Urinary bladder (tissue), 4 donors: ENCODE results near the gene NT5C2. TPM values are rescaled to one million over a fixed set of nuclear protein-coding genes. Genes with fewer than 3 reads are reported as not detected.
"Not testable (repeated sequence)": the region's sequence is repeated elsewhere in the genome, so short reads cannot be mapped to it uniquely, and the experiment has no call there.

Experiments
- DNase-seq: peaks from one replicate; pipeline ENCODE4 v3.0.0-alpha.2; 2015; ENCODE audit errors: extremely low spot score
- H3K27ac ChIP-seq: one replicate; pipeline ENCODE4 v1.5.1; 2013; ENCODE audit warnings: low read depth, mild to moderate bottlenecking, moderate library complexity
- H3K36me3 ChIP-seq: one replicate; pipeline ENCODE4 v1.6.1; 2013; ENCODE audit warnings: mild to moderate bottlenecking, moderate library complexity; ENCODE audit not compliant: insufficient read depth
- H3K4me1 ChIP-seq: one replicate; pipeline ENCODE4 v1.6.1; 2013; ENCODE audit warnings: mild to moderate bottlenecking, moderate library complexity; ENCODE audit not compliant: insufficient read depth
- H3K4me3 ChIP-seq: one replicate; pipeline ENCODE4 v1.5.1; 2013; ENCODE audit warnings: low read depth, low read length
- WGBS: extraction: QIAGEN DNeasy Blood & Tissue Kit; methylation state at CpG from one replicate; pipeline ENCODE4 v1.1.7; 2013; 5-methylcytosine and 5-hydroxymethylcytosine counted together
- polyA plus RNA-seq: library from polyadenylated mRNA; stranded (reverse); fragments of 200-250 nt; gene quantifications from one replicate; pipeline ENCODE4 v1.2.3, GENCODE V29; 2013
- total RNA-seq: library from RNA; depleted of rRNA; stranded (reverse); fragments of >200 nt; gene quantifications from one replicate; pipeline ENCODE4 v1.2.3, GENCODE V29; 2014
- donor health status: healthy with polysubstance abuse.
- donor health status: healthy.

NT5C2 gene
- total and polyA plus RNA-seq, 2 donors, result 51.5 to 162 TPM

GRCh38 chr10:103072891-103073290, 120.2 kb downstream of the NT5C2 start:
- DNase-seq, result no peak
- 97% methylated on average over 8 of the region's 8 CpGs for whole genome bisulfite sequencing
- Histone ChIP-seq H3K4me3 (no peak overlapping the region), H3K27ac (no peak overlapping the region), H3K4me1 (no peaks in the 10 kb centered on the region), H3K36me3 (peaks cover 3% of the 10 kb centered on the region)

- Histone ChIP-seq H3K4me1 (no peaks in the 10 kb centered on the region), H3K4me3 (no peak overlapping the region), H3K27ac (no peak overlapping the region), H3K36me3 (peaks cover 3% of the 10 kb centered on the region)
- no peak for DNase-seq
- 96% methylated on average over 22 of the region's 22 CpGs for WGBS
These were observed 120.8 kb downstream of the NT5C2 start for GRCh38 chr10:103072276-103072675.

- WGBS, result 43% methylated on average over 16 of the region's 16 CpGs
- Histone ChIP-seq H3K4me3 (no peak overlapping the region), H3K36me3 (no peaks in the 10 kb centered on the region), H3K27ac (no peak overlapping the region), H3K4me1 (no peaks in the 10 kb centered on the region)
- DNase-seq, result no peak
These were observed 123.4 kb downstream of the NT5C2 start for GRCh38 chr10:103069453-103070331.

- Histone ChIP-seq H3K27ac (no peak overlapping the region), H3K4me3 (no peak overlapping the region), H3K36me3 (no peaks in the 10 kb centered on the region), H3K4me1 (no peaks in the 10 kb centered on the region)
- 87% methylated on average over 6 of the region's 6 CpGs for WGBS
- no peak for DNase-seq
These were observed 125.1 kb downstream of the NT5C2 start for GRCh38 chr10:103067956-103068355.

- Histone ChIP-seq H3K27ac (no peak overlapping the region), H3K4me3 (no peak overlapping the region), H3K4me1 (no peaks in the 10 kb centered on the region), H3K36me3 (no peaks in the 10 kb centered on the region)
- over 99% methylated on average over 2 of the region's 2 CpGs for WGBS
- DNase-seq, result no peak
These were observed 125.6 kb downstream of the NT5C2 start for GRCh38 chr10:103067484-103067883.

- not testable (repeated sequence) for H3K36me3 ChIP-seq, H3K27ac ChIP-seq, H3K4me1 ChIP-seq, DNase-seq, H3K4me3 ChIP-seq
- 91% methylated on average over 4 of the region's 4 CpGs for WGBS
These were observed 126.0 kb downstream of the NT5C2 start for GRCh38 chr10:103067099-103067477.

- H3K4me1 ChIP-seq, result no peaks in the 10 kb centered on the region
- WGBS, result 91% methylated on average over 16 of the region's 16 CpGs
- DNase-seq, result no peak
- no peak overlapping the region for H3K4me3 ChIP-seq
- H3K27ac ChIP-seq, result no peak overlapping the region
- no peaks in the 10 kb centered on the region for H3K36me3 ChIP-seq
These were observed 126.7 kb downstream of the NT5C2 start for GRCh38 chr10:103066141-103067098.

GRCh38 chr10:103064956-103065355, 128.1 kb downstream of the NT5C2 start:
- WGBS, result 92% methylated on average over 4 of the region's 4 CpGs
- no peak for DNase-seq
- Histone ChIP-seq H3K27ac (no peak overlapping the region), H3K4me3 (no peak overlapping the region), H3K36me3 (no peaks in the 10 kb centered on the region), H3K4me1 (no peaks in the 10 kb centered on the region)

GRCh38 chr10:103062854-103063590, 130.1 kb downstream of the NT5C2 start:
- Histone ChIP-seq H3K36me3 (no peaks in the 10 kb centered on the region), H3K4me1 (no peaks in the 10 kb centered on the region), H3K27ac (no peak overlapping the region), H3K4me3 (no peak overlapping the region)
- no peak for DNase-seq
- 85% methylated on average over 15 of the region's 15 CpGs for WGBS

GRCh38 chr10:103060575-103060974, 132.5 kb downstream of the NT5C2 start:
- no peak overlapping the region for H3K4me3 ChIP-seq
- no peaks in the 10 kb centered on the region for H3K4me1 ChIP-seq
- H3K27ac ChIP-seq, result no peak overlapping the region
- 71% methylated on average over 2 of the region's 2 CpGs for WGBS
- DNase-seq, result no peak
- peaks cover 1% of the 10 kb centered on the region for H3K36me3 ChIP-seq

- 74% methylated on average over 3 of the region's 3 CpGs for WGBS
- Histone ChIP-seq H3K36me3 (peaks cover 1% of the 10 kb centered on the region), H3K27ac (no peak overlapping the region), H3K4me3 (no peak overlapping the region), H3K4me1 (no peaks in the 10 kb centered on the region)
- no peak for DNase-seq
These were observed 135.0 kb downstream of the NT5C2 start for GRCh38 chr10:103058034-103058433.

- DNase-seq, result no peak
- Histone ChIP-seq H3K4me1 (no peaks in the 10 kb centered on the region), H3K36me3 (peaks cover 1% of the 10 kb centered on the region), H3K4me3 (no peak overlapping the region), H3K27ac (no peak overlapping the region)
- WGBS, result 51% methylated on average over 4 of the region's 4 CpGs
These were observed 138.0 kb downstream of the NT5C2 start for GRCh38 chr10:103055105-103055504.

- no peak overlapping the region for H3K4me3 ChIP-seq
These were observed 138.5 kb downstream of the NT5C2 start for GRCh38 chr10:103054621-103055020.

More at GRCh38 chr10:103054621-103055020, 138.5 kb downstream of the NT5C2 start:
- WGBS, result 80% methylated on average over 3 of the region's 3 CpGs
- no peaks in the 10 kb centered on the region for H3K4me1 ChIP-seq
- H3K36me3 ChIP-seq, result peaks cover 1% of the 10 kb centered on the region
- no peak for DNase-seq
- no peak overlapping the region for H3K27ac ChIP-seq
